PC-3 (cell line): ENCODE measurements around the gene FOXP3. TPM values are rescaled to one million over a fixed set of nuclear protein-coding genes. Genes with fewer than 3 reads are reported as not detected.

ENCODE experiments used
- ATAC-seq: fragments of 200-7000 bp; cut with Tn5 transposase; 2 replicates; pipeline ENCODE4 v1.9.1; 2020; ENCODE audit warnings: mild to moderate bottlenecking, moderate library complexity
- BruUV-seq: library from RNA; stranded (reverse); fragments of 400-500 nt; replicated peaks from 2 replicates; lab custom pipeline; 2021; lab: Mats Ljungman, UMichigan
- CTCF ChIA-PET: fragments of 300-600 bp; sonication (Branson Sonifier 250); formaldehyde crosslinking; loops from one replicate; lab custom pipeline; 2022; ENCODE audit warnings: antibody characterized with exemption; lab: Charles Lee
- POLR2A ChIA-PET: fragments of 300-600 bp; sonication (Branson Sonifier 250); formaldehyde crosslinking; loops from one replicate; lab custom pipeline; 2022; ENCODE audit warnings: antibody characterized with exemption; ENCODE audit not compliant: unreplicated experiment; lab: Charles Lee
- DNase-seq: peaks from one replicate; pipeline ENCODE4 v3.0.0-alpha.2; 2015
- H2AFZ ChIP-seq: fragments of 300-600 bp; sonication (generic); 2 replicates; pipeline ENCODE4 v1.6.0; 2016; ENCODE audit warnings: antibody characterized with exemption, low read length
- H3F3A ChIP-seq: fragments of 300-600 bp; sonication (generic); one replicate; pipeline ENCODE4 v1.6.0; 2017; ENCODE audit warnings: antibody characterized with exemption, low read length, control low read depth, mild to moderate bottlenecking; ENCODE audit not compliant: unreplicated experiment
- H3K27ac ChIP-seq: fragments of 300-600 bp; sonication (generic); 2 replicates; pipeline ENCODE4 v1.5.1; 2016; ENCODE audit warnings: mild to moderate bottlenecking, low read length
- H3K27me3 ChIP-seq: fragments of 300-600 bp; sonication (generic); 2 replicates; pipeline ENCODE4 v1.6.1; 2016; ENCODE audit warnings: low read length, mixed read lengths
- H3K36me3 ChIP-seq: fragments of 300-600 bp; sonication (generic); 2 replicates; pipeline ENCODE4 v1.6.1; 2016; ENCODE audit warnings: low read depth, mixed run types, low read length, mixed read lengths
- H3K4me1 ChIP-seq: fragments of 300-600 bp; sonication (generic); 2 replicates; pipeline ENCODE4 v1.5.1; 2016; ENCODE audit warnings: low read length; ENCODE audit not compliant: insufficient read depth
- H3K4me2 ChIP-seq: fragments of 300-600 bp; sonication (generic); 2 replicates; pipeline ENCODE4 v1.6.0; 2016; ENCODE audit warnings: low read length
- H3K4me3 ChIP-seq: fragments of 300-600 bp; sonication (generic); 2 replicates; pipeline ENCODE4 v1.5.1; 2016; ENCODE audit warnings: mild to moderate bottlenecking, low read length, mixed read lengths
- H3K79me2 ChIP-seq: fragments of 300-600 bp; sonication (generic); 2 replicates; pipeline ENCODE4 v1.6.1; 2017; ENCODE audit warnings: low read length, mixed read lengths
- H3K9ac ChIP-seq: fragments of 300-600 bp; sonication (generic); 2 replicates; pipeline ENCODE4 v1.6.0; 2016; ENCODE audit warnings: mild to moderate bottlenecking, low read length
- H3K9me2 ChIP-seq: fragments of 300-600 bp; sonication (generic); replicated peaks from 2 replicates; pipeline ENCODE4 v1.6.1; 2016; ENCODE audit warnings: mixed run types, low read length, mixed read lengths
- H3K9me3 ChIP-seq: fragments of 300-600 bp; sonication (generic); 2 replicates; pipeline ENCODE4 v1.6.1; 2016; ENCODE audit warnings: low read length, mixed read lengths
- H4K20me1 ChIP-seq: fragments of 300-600 bp; sonication (generic); 2 replicates; pipeline ENCODE4 v1.6.1; 2016; ENCODE audit warnings: low read length, mixed read lengths
- CTCF ChIP-seq: fragments of 300-600 bp; sonication (generic); conservative IDR thresholded peaks from 2 replicates; pipeline ENCODE4 v1.5.1; 2017; ENCODE audit warnings: antibody characterized with exemption, low read depth, mild to moderate bottlenecking, low read length
- EZH2 ChIP-seq: fragments of 300-600 bp; sonication (generic); IDR thresholded peaks from one replicate; pipeline ENCODE4 v1.6.1; 2017; ENCODE audit warnings: antibody characterized with exemption, mild to moderate bottlenecking, low read length; ENCODE audit not compliant: unreplicated experiment
- EZH2phosphoT487 ChIP-seq: fragments of 300-600 bp; sonication (generic); IDR thresholded peaks from 2 replicates; pipeline ENCODE4 v1.6.1; 2018; ENCODE audit warnings: mild to moderate bottlenecking, antibody characterized with exemption, low read length, borderline replicate concordance
- intact Hi-C: fragments of 100-400 bp; cut with micrococcal nuclease; formaldehyde crosslinking; loops from 2 replicates; pipeline ENCODE4 v1.9.0; 2023
- total RNA-seq: library from RNA; depleted of rRNA; stranded (reverse); fragments of >200 nt; gene quantifications from 2 replicates; pipeline ENCODE4 v1.2.3, GENCODE V29; 2014

The FOXP3 gene
- total RNA-seq, 1 experiment from 2014 or later = not detected

GRCh38 chrX:49292400-49293362, 28.2 kb upstream of the FOXP3 start:
- ChIA-PET CTCF (interaction anchor here (0.9 kb wide), 1 partner anchor 100 kb away, joined by 3 read pairs; no protein-coding TSS in a partner anchor), POLR2A (no interaction called here)
- Histone ChIP-seq H3K4me1 (no peaks in the 10 kb centered on the region), H3K4me2 (no peak overlapping the region), H3F3A (no peaks in the 10 kb centered on the region), H4K20me1 (no peaks in the 10 kb centered on the region), H3K27ac (no peak overlapping the region), H3K79me2 (no peaks in the 10 kb centered on the region), H3K9ac (no peak overlapping the region), H3K9me3 (no peaks in the 10 kb centered on the region), H3K9me2 (no peaks in the 10 kb centered on the region), H2AFZ (no peak overlapping the region), H3K36me3 (no peaks in the 10 kb centered on the region), H3K27me3 (no peaks in the 10 kb centered on the region), H3K4me3 (no peak overlapping the region)
- no TSS peak for BruUV-seq
- DNase-seq = no peak
- TF ChIP-seq EZH2 (no peak), CTCF (no peak), EZH2phosphoT487 (no peak)
- ATAC-seq = no peak
- intact Hi-C loops = loop anchor here (2.0 kb wide), 2 partner anchors 462 to 546 kb away; no protein-coding TSS in a partner anchor

GRCh38 chrX:49291615-49292337, 27.3 kb upstream of the FOXP3 start:
- H3K4me3 ChIP-seq = no peak overlapping the region
- no peak for TF ChIP-seq EZH2phosphoT487
- peak; percentile 70 for TF ChIP-seq CTCF
- TF ChIP-seq EZH2 = no peak
- no peaks in the 10 kb centered on the region for H3K79me2 ChIP-seq
- no peaks in the 10 kb centered on the region for H3K9me3 ChIP-seq
- H2AFZ ChIP-seq = peak overlapping the region; percentile 22; the same call in 1 of the 2 replicates
- H3K9ac ChIP-seq = no peak overlapping the region
- BruUV-seq = no TSS peak
- H3K4me2 ChIP-seq = no peak overlapping the region
- no peaks in the 10 kb centered on the region for H4K20me1 ChIP-seq
- intact Hi-C loops = loop anchor here (2.0 kb wide), 2 partner anchors 463 to 547 kb away; no protein-coding TSS in a partner anchor
- H3K36me3 ChIP-seq = no peaks in the 10 kb centered on the region
- H3K4me1 ChIP-seq = no peaks in the 10 kb centered on the region
- no peaks in the 10 kb centered on the region for H3K9me2 ChIP-seq
- peak; percentile 79 for ATAC-seq
- POLR2A ChIA-PET = no interaction called here
- CTCF ChIA-PET = no interaction called here
- DNase-seq = peak; percentile 64
- H3K27me3 ChIP-seq = no peaks in the 10 kb centered on the region
- no peaks in the 10 kb centered on the region for H3F3A ChIP-seq
- H3K27ac ChIP-seq = no peak overlapping the region
